Prostate gland (tissue), 2 donors: ENCODE measurements around the gene ADCY7.

Experiments
- CTCF ChIP-seq, 4 experiments: fragments of 200-600 bp in 2 of 4; fragments of 450-650 bp in 2 of 4; sonication (generic) in 2 of 4; IDR thresholded peaks; 1 replicate in 3 of 4; 2 replicates in 1 of 4; pipeline ENCODE4 v1.5.1; 2016 to 2019; ENCODE audit warnings: antibody characterized with exemption in 4 of 4, mild to moderate bottlenecking in 2 of 4, moderate library complexity in 2 of 4
- POLR2A ChIP-seq: fragments of 450-650 bp; IDR thresholded peaks from one replicate; pipeline ENCODE4 v1.6.1; 2016; ENCODE audit warnings: antibody characterized with exemption, mild to moderate bottlenecking

- TF ChIP-seq CTCF (IDR thresholded peaks at IDR 0.05), result no peak
- no peak for TF ChIP-seq POLR2A
Measured at GRCh38 chr16:50247123-50247905, 19.0 kb upstream of the ADCY7 start.
